ENCODE measurements around the gene IFI27L1. TPM values are rescaled to one million over a fixed set of nuclear protein-coding genes. Genes with fewer than 3 reads are reported as not detected.
A peak's percentile ranks its signal among the peaks of the same experiment; 100 is the strongest.

IFI27L1 gene
- total RNA-seq, 1 experiment from 2014 or later: 26.0 TPM

GRCh38 chr14:94136575-94137331 lies 55.6 kb downstream of the IFI27L1 start:
- ATAC-seq: peak; percentile 95
- Histone ChIP-seq H3K9me3 (ENCODE audit: control insufficient read depth in 1 of 2, insufficient read depth in 1 of 2, low read depth in 1 of 2, low read length in 2 of 2) (no peaks in the 10 kb centered on the region), H3K9me2 (ENCODE audit: insufficient read depth) (no peaks in the 10 kb centered on the region), H3K4me2 (ENCODE audit: low read length) (peak overlapping the region; percentile 67), H4K20me1 (ENCODE audit: insufficient read depth) (no peaks in the 10 kb centered on the region), H3K27me3 (ENCODE audit: insufficient read depth, low read length) (no peaks in the 10 kb centered on the region), H3K36me3 (ENCODE audit: control insufficient read depth in 1 of 2, insufficient read depth in 2 of 2, low read length in 2 of 2) (no peaks in the 10 kb centered on the region), H3K4me3 (replicated peaks in 1 of 2; ENCODE audit: low read depth in 1 of 2, low read length in 2 of 2) (peak overlapping the region in 1 of 2 experiments; percentile 30; a peak in 1 of 4 replicates), H3K27ac (ENCODE audit: low read depth, low read length) (no peak overlapping the region), H3K79me2 (ENCODE audit: insufficient read depth, low read length) (no peaks in the 10 kb centered on the region), H2AFZ (ENCODE audit: low read depth, low read length, poor library complexity, severe bottlenecking) (peak overlapping the region; percentile 95), H3K9ac (ENCODE audit: low read length) (no peak overlapping the region), H3K4me1 (ENCODE audit: control insufficient read depth in 1 of 2, insufficient read depth in 2 of 2, low read length in 2 of 2) (peaks cover 0 to 3% of the 10 kb centered on the region in 2 experiments; a peak in 1 of 4 replicates)
- peak; percentile 78 for DNase-seq (ENCODE audit: low read depth, low spot score)
- POLR2A ChIA-PET: interaction anchor here (0.6 to 1.4 kb wide), 5 partner anchors 8 to 349 kb away, joined by 3 to 5 read pairs (median 3); no protein-coding TSS in a partner anchor
- no peak for TF ChIP-seq SRF (IDR thresholded peaks at IDR 0.05; ENCODE audit: low read depth)
- TF ChIP-seq, protein P1, sequence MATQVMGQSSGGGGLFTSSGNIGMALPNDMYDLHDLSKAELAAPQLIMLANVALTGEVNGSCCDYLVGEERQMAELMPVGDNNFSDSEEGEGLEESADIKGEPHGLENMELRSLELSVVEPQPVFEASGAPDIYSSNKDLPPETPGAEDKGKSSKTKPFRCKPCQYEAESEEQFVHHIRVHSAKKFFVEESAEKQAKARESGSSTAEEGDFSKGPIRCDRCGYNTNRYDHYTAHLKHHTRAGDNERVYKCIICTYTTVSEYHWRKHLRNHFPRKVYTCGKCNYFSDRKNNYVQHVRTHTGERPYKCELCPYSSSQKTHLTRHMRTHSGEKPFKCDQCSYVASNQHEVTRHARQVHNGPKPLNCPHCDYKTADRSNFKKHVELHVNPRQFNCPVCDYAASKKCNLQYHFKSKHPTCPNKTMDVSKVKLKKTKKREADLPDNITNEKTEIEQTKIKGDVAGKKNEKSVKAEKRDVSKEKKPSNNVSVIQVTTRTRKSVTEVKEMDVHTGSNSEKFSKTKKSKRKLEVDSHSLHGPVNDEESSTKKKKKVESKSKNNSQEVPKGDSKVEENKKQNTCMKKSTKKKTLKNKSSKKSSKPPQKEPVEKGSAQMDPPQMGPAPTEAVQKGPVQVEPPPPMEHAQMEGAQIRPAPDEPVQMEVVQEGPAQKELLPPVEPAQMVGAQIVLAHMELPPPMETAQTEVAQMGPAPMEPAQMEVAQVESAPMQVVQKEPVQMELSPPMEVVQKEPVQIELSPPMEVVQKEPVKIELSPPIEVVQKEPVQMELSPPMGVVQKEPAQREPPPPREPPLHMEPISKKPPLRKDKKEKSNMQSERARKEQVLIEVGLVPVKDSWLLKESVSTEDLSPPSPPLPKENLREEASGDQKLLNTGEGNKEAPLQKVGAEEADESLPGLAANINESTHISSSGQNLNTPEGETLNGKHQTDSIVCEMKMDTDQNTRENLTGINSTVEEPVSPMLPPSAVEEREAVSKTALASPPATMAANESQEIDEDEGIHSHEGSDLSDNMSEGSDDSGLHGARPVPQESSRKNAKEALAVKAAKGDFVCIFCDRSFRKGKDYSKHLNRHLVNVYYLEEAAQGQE (IDR thresholded peaks at IDR 0.05; ENCODE audit: low read depth): no peak
- TF ChIP-seq, protein P2, sequence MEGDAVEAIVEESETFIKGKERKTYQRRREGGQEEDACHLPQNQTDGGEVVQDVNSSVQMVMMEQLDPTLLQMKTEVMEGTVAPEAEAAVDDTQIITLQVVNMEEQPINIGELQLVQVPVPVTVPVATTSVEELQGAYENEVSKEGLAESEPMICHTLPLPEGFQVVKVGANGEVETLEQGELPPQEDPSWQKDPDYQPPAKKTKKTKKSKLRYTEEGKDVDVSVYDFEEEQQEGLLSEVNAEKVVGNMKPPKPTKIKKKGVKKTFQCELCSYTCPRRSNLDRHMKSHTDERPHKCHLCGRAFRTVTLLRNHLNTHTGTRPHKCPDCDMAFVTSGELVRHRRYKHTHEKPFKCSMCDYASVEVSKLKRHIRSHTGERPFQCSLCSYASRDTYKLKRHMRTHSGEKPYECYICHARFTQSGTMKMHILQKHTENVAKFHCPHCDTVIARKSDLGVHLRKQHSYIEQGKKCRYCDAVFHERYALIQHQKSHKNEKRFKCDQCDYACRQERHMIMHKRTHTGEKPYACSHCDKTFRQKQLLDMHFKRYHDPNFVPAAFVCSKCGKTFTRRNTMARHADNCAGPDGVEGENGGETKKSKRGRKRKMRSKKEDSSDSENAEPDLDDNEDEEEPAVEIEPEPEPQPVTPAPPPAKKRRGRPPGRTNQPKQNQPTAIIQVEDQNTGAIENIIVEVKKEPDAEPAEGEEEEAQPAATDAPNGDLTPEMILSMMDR (IDR thresholded peaks at IDR 0.05 in 2 of 3, conservative IDR thresholded peaks at IDR 0.05 in 1 of 3; ENCODE audit: borderline replicate concordance in 1 of 3, insufficient read depth in 1 of 3, low read depth in 2 of 3, low read length in 2 of 3): peak; percentile 92 to 96 (median 94)
- no peak for TF ChIP-seq ZNF274 (IDR thresholded peaks at IDR 0.05; ENCODE audit: low read depth, low read length)
- TF ChIP-seq JUND (IDR thresholded peaks at IDR 0.05): no peak
- no peak for TF ChIP-seq SIN3A (IDR thresholded peaks at IDR 0.05; ENCODE audit: low read depth)
- no peak for TF ChIP-seq ELF1 (IDR thresholded peaks at IDR 0.05; ENCODE audit: borderline replicate concordance, low read depth)
- no peak for TF ChIP-seq TCF7L2 (IDR thresholded peaks at IDR 0.05; ENCODE audit: borderline replicate concordance, extremely low read depth, insufficient read depth, insufficient read length)
- TF ChIP-seq RAD21 (IDR thresholded peaks at IDR 0.05; ENCODE audit: low read depth): peak; percentile 97
- TF ChIP-seq, protein P3, sequence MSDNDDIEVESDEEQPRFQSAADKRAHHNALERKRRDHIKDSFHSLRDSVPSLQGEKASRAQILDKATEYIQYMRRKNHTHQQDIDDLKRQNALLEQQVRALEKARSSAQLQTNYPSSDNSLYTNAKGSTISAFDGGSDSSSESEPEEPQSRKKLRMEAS (IDR thresholded peaks at IDR 0.05): no peak
- peak; percentile 77 for TF ChIP-seq CBX3 (IDR thresholded peaks at IDR 0.05; ENCODE audit: low read depth)
- RAD21 ChIA-PET (ENCODE audit: low non-redundant PET in 1 of 2, low total read pairs in 2 of 2, uncharacterized antibody in 2 of 2, unreplicated experiment in 2 of 2): interaction anchor here (0.6 to 1.4 kb wide), 9 partner anchors 45 to 197 kb away, joined by 3 to 9 read pairs (median 6); no protein-coding TSS in a partner anchor
- CTCF ChIA-PET: interaction anchor here (0.5 to 1.7 kb wide), 34 partner anchors 8 to 980 kb away, joined by 3 to 49 read pairs (median 4); partner anchors contain the start of genes DDX24 and IFI27L1
- BruUV-seq (replicated peaks): no TSS peak
- intact Hi-C loops (cut with micrococcal nuclease): loop anchor here (1.0 to 10.0 kb wide), 6 partner anchors 44 to 548 kb away; no protein-coding TSS in a partner anchor

Data from HCT116 (cell line).